Measurements from ENCODE around the gene ABHD12B. TPM values are rescaled to one million over a fixed set of nuclear protein-coding genes. Genes with fewer than 3 reads are reported as not detected.

The ABHD12B gene
- total and polyA plus RNA-seq, 2 of the 13 experiments (the other 11 are each of a cell fraction or from before 2014, with no cell fraction given): not detected

GRCh38 chr14:50875359-50876070 lies 3.7 kb downstream of the ABHD12B start (continued):
- TF ChIP-seq ZNF253 (CRISPR knock-in tag; IDR thresholded peaks at IDR 0.05; ENCODE audit: borderline replicate concordance): no peak
- TF ChIP-seq ZFP36 (IDR thresholded peaks at IDR 0.05; ENCODE audit: borderline replicate concordance, low read depth, low read length, partially characterized antibody): no peak
- no peak for TF ChIP-seq BRF2 (CRISPR knock-in tag; IDR thresholded peaks at IDR 0.05)
- no peak for TF ChIP-seq FOSL1 (CRISPR knock-in tag; IDR thresholded peaks at IDR 0.05; ENCODE audit: borderline replicate concordance)
- TF ChIP-seq RERE (CRISPR knock-in tag; IDR thresholded peaks at IDR 0.05; ENCODE audit: low read depth): no peak
- TF ChIP-seq ZNF180 (CRISPR knock-in tag; IDR thresholded peaks at IDR 0.05; ENCODE audit: borderline replicate concordance, low read depth): no peak
- no peak for TF ChIP-seq ZNF549 (CRISPR knock-in tag; IDR thresholded peaks at IDR 0.05)
- no peak for TF ChIP-seq HDAC6 (IDR thresholded peaks at IDR 0.05; ENCODE audit: low read depth, low read length)
- TF ChIP-seq, protein P1, sequence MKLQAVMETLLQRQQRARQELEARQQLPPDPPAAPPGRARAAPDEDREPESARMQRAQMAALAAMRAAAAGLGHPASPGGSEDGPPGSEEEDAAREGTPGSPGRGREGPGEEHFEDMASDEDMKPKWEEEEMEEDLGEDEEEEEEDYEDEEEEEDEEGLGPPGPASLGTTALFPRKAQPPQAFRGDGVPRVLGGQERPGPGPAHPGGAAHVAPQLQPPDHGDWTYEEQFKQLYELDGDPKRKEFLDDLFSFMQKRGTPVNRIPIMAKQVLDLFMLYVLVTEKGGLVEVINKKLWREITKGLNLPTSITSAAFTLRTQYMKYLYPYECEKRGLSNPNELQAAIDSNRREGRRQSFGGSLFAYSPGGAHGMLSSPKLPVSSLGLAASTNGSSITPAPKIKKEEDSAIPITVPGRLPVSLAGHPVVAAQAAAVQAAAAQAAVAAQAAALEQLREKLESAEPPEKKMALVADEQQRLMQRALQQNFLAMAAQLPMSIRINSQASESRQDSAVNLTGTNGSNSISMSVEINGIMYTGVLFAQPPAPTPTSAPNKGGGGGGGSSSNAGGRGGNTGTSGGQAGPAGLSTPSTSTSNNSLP (IDR thresholded peaks at IDR 0.05; ENCODE audit: low read depth, low read length): peak; percentile 71; the same call in 1 of the 2 replicates
- TF ChIP-seq, protein P2, sequence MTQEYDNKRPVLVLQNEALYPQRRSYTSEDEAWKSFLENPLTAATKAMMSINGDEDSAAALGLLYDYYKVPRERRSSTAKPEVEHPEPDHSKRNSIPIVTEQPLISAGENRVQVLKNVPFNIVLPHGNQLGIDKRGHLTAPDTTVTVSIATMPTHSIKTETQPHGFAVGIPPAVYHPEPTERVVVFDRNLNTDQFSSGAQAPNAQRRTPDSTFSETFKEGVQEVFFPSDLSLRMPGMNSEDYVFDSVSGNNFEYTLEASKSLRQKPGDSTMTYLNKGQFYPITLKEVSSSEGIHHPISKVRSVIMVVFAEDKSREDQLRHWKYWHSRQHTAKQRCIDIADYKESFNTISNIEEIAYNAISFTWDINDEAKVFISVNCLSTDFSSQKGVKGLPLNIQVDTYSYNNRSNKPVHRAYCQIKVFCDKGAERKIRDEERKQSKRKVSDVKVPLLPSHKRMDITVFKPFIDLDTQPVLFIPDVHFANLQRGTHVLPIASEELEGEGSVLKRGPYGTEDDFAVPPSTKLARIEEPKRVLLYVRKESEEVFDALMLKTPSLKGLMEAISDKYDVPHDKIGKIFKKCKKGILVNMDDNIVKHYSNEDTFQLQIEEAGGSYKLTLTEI (CRISPR knock-in tag; conservative IDR thresholded peaks at IDR 0.05): no peak
- TF ChIP-seq RELA (CRISPR knock-in tag; IDR thresholded peaks at IDR 0.05): no peak
- TF ChIP-seq ZNF556 (CRISPR knock-in tag; IDR thresholded peaks at IDR 0.05; ENCODE audit: borderline replicate concordance): no peak; the same call in 1 of the 2 replicates
- no peak for TF ChIP-seq NFKB2 (CRISPR knock-in tag; IDR thresholded peaks at IDR 0.05; ENCODE audit: borderline replicate concordance)
- TF ChIP-seq MTA1 (CRISPR knock-in tag; IDR thresholded peaks at IDR 0.05; ENCODE audit: borderline replicate concordance): 0 out of 2 replicates have a peak, but pooled peaks have one; percentile 35
- no peak for TF ChIP-seq RBM22 (optimal IDR thresholded peaks at IDR 0.05; ENCODE audit: low read length)
- no peak for TF ChIP-seq ATF2 (CRISPR knock-in tag; IDR thresholded peaks at IDR 0.05)
- TF ChIP-seq ZNF883 (CRISPR knock-in tag; IDR thresholded peaks at IDR 0.05; ENCODE audit: not compliant biosample characterization): no peak
